ENCODE data around the gene EFS.

- TF ChIP-seq POLR2A (IDR thresholded peaks at IDR 0.05; ENCODE audit: low read depth, low read length): no peak
- no peak for TF ChIP-seq TAF1 (IDR thresholded peaks at IDR 0.05; ENCODE audit: low read depth, low read length)
- no peak for TF ChIP-seq POLR2AphosphoS5 (IDR thresholded peaks at IDR 0.05; ENCODE audit: low read depth, low read length)
- TF ChIP-seq SPI1 (IDR thresholded peaks at IDR 0.05; ENCODE audit: low read depth, low read length): no peak
These were observed 31.9 kb upstream of the EFS start for GRCh38 chr14:23396781-23397407.
